Medulla oblongata (tissue), 1 donor: ENCODE results near the gene FOXL1.

Source experiments
- DNase-seq: peaks from one replicate; pipeline ENCODE4 v3.0.0-alpha.2; 2015; ENCODE audit errors: extremely low spot score

The FOXL1 gene

DNA sequence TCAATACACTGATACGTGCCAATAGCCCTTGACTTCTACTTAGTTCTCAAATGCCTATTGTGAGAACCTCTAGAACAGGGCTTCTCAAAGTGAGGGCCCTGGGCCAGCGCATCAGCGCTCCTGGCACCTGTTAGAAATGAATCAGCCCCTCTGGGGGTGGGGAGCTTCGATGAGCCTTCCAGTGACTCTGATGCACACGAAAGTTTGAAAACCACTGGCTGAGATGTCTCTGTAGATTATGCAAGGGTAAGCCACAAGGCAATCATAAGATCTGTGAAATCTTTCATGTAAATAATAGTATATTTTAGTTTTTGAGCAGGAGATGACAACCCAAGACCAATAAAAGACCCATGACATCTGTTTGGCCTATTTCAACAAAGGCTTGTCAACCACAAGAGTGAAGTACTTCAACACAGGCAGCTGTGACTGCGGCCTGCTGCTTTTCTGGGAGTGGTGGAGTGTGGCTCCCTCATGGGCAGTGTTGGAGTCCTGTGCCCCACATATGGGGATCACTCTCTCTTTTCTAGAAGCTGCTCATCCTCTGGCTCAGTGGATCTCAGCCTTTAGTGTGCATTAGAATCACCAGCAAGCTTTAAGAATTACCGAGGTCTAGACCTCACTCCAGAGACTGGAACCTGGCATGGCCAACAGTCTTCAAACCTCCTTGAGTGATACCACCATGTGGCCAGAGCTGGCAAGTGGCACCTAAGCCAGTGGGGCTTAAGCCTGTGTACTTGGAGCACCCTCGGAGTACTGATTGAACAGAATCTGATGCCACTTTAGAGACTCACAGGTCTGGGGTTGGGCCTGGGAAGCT is 29.1 kb upstream of the FOXL1 start:
- DNase-seq = no peak

DNA sequence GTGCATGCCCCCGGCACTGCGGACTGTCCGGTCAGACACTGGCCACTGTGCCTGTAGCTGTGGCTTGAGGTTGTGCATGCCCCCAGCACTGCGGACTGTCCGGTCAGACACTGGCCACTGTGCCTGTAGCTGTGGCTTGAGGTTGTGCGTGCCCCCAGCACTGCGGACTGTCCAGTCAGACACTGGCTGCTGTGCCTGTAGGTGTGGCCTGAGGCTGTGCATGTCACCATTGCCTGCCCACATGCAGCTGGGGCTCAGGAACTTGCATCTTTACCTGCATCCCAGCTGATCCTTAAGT is 28.5 kb upstream of the FOXL1 start:
- no peak for DNase-seq

DNA sequence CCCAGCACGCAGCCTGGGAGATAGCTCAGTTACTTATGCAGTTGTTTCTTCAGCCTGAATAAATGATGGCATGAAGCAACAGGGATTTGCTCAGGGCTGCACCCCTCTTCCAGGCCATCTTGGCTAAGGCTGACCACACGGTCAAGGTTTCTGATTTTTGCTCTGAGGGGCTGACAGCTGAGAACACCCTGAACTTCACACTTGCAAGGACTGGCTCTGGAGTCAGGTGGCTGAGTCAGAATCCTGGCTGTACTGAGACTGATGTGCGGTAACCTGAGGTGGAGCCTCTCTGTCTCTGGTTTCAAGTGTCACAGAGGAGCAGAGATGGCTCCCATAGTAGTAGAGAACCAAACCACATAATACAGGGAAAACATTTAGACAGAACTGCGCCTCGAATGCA is 28.1 kb upstream of the FOXL1 start:
- no peak for DNase-seq

GRCh38 chr16:86553356-86553755 is 25.0 kb upstream of the FOXL1 start:
- DNase-seq = no peak

DNA sequence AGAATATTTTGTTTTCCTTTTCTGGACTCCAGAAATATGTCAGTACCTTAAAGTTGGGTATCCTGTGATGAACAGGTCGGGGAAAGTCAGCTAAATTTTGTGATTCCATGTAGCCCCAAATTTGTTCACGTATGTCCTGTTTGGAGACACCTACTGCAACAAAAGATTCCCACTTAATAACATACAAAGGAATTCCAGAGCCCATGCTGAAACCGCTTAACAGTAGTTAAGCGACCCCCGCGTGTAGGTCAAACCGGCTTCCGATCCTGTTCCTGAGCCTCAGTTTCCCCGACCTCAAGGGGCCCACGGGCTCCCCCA is 23.8 kb upstream of the FOXL1 start:
- DNase-seq = no peak

GRCh38 chr16:86554917-86555703 is 23.2 kb upstream of the FOXL1 start, which contains the start of gene MTHFSD:
Gene MTHFSD (minus strand): TSS chr16:86555235. CDS start chr16:86555184, 51 bp downstream.
- peak; percentile 92 for DNase-seq

DNA sequence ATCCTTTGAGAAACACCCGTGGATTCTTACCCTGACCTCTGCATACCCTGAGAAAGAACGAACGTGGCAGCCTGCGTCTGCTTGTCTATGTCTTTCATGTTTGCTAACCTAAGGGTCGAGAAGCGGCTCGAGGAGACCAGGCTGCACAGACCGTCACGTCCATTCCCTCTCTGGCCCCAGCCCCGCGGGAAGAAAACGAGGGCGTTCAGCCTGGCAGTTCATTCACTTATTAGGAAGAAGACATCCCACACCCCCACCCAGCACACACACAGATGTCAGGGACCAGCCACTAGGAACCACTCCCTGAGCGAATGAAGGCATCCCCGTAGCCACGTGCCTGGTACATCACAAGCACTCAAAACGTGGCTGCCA is 22.7 kb upstream of the FOXL1 start:
- no peak for DNase-seq

GRCh38 chr16:86556576-86556975 is 21.8 kb upstream of the FOXL1 start:
- no peak for DNase-seq

GRCh38 chr16:86557587-86557986 is 20.8 kb upstream of the FOXL1 start:
- no peak for DNase-seq

DNA sequence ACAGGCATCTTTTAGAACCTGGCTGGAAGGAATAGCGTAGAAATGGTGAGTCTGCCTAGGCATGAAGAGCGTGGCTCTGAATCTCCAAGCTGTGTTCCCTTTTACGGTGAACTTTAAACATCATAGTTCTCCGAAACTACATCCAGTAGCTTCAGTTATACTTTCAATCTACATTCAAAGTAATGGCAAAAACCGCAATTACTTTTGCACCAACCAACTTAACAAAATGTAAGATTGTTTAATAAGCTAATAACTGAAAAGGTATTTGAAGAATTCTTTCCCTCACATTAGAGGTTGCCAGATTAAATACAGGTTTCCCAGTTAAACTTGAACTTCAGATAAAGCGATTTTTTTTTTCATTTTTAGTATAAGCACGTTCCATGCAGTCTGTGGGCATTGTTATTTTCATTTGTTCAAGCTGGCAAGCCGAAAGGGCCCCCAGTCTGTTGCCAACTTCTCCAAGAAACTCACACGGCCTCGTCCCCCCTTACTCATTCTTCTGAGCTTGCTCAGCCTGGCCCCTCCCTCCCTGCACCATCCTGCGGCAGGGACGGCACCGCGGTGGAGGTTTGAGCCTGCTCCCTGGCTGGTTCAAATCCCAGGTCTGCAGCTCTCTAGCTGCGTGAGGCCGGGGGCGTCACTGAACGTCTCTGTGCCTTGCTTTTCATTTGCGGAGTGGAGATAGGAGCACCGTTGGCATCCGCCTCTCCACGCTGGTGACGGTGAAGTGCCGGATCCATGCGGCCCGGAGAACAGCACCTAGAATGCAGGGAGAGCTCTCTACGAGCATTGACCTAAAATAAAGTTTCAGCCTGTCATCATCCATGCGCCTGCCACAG is 19.8 kb upstream of the FOXL1 start:
- DNase-seq = no peak

DNA sequence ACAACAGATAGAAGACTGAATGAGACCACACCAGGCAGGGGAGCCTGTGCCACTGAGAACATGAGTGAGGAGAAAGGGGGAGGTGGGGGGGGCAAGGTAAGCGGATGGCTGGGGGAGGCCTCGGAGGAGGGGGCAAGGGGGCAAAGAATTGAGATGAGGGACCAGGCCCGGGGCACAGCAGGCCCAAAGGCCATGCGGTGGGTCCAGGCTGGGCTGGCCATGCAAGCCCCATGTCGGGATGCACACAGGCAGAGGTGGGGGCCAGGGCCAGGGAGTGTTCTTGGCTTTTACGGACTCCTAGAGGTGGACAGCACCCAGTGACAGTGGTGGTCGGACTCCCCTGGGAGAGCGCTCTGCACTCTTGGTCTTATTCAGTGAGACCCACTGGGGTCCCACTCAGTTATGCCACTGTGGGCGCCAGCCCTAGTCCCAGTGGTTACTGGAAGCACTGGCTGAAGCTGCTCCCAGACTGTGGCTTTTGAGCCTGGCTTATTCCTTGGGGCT is 18.5 kb upstream of the FOXL1 start:
- DNase-seq = no peak

GRCh38 chr16:86562356-86562755 is 16.0 kb upstream of the FOXL1 start:
- DNase-seq = no peak

DNA sequence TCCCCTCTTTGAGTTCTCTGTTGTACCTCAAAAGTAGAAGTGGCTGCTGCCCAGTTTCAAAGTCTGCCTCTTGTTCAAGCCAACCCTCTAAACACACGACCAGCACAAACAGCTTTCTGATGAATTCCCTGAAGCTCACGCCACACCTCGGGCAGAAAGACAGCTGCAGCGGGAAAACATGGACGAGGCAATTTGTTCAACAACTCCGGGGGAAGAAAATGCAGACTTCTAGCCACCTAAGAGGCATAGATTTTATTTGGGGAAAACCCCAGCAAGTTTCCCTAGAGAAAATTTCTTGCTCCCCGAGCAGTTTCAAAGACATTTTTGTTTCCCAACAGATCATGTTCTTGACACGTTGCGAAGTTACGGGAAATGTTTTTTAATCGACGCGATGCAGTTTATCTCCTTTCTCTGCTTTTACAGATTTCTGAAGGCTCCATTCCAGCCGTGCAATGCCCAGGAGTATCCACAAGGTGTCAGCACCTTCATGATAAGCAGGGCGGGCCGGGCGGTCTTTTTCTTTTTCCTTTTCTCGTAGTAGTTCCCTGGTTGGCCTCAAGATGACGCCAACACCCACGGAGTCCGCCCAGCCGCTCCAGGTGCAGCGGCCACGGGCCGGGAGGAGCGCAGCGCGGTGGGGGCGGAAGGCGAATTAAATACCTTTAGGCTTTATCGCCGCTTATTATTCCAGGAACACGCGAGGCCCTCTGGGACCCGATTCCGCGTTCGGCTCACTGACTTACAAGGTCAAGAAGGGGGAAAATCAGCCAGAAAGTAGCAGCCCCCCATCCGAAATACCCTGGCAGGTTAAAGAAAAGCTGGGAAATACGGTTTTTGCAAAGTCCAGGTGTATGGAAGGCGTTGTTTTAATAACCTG is 14.6 kb upstream of the FOXL1 start:
- peak; percentile 96 for DNase-seq

- no peak for DNase-seq
Observed at GRCh38 chr16:86565181-86565631, 13.1 kb upstream of the FOXL1 start.

DNA sequence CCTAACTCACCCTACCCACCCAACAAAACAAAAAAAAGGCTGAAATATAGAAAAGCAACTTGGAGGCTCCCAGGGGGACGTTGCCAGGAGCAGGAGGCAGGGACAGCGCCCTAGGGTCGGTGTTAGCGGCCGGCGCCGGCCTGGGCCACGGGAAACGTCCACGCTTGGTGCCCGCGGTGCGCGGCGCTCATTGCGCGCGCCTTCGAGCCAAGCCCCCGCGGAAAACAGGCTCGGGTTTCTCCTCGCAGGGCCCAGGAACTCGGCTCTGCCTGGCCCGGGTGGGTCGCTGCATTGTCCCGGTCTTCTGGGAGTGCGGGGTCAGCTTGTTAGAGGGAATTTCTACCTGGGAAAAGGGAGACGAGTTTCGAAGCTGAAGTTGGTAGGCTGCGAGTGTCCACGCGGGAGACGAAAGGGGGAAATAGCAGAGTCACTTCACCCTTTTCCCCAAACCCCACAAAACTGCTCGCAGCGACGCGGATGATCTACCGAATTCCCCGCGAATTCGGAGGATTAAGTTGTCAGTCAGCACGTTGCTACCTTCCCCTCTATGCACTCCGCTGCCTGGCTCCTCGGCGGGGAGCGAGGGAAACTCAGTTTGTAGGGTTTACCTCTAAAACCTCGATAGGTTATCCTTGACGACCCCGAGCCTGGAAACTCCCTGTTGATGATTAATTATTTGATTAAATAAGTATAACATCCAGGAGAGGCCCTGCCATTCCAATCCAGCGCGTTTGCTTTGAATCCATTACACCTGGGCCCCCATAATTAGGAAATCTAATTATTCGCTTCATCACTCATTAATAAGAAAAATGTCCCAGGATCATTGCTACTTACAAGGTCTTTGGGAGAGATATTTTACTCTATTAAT is 12.5 kb upstream of the FOXL1 start:
- no peak for DNase-seq

DNA sequence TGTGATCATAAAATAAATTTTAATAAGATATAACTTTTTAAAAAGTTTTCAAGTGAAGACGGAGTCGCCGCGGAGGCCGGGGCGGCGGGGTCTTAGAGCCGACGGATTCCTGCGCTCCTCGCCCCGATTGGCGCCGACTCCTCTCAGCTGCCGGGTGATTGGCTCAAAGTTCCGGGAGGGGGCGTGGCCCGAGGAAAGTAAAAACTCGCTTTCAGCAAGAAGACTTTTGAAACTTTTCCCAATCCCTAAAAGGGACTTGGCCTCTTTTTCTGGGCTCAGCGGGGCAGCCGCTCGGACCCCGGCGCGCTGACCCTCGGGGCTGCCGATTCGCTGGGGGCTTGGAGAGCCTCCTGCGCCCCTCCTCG is 11.8 kb upstream of the FOXL1 start, which contains the start of gene FOXC2:
Gene FOXC2, plus strand, starts transcription at position 229 of the 365 bp plus-strand sequence. CDS start 507 bp downstream, outside the sequence.
- DNase-seq = peak; percentile 33

DNA sequence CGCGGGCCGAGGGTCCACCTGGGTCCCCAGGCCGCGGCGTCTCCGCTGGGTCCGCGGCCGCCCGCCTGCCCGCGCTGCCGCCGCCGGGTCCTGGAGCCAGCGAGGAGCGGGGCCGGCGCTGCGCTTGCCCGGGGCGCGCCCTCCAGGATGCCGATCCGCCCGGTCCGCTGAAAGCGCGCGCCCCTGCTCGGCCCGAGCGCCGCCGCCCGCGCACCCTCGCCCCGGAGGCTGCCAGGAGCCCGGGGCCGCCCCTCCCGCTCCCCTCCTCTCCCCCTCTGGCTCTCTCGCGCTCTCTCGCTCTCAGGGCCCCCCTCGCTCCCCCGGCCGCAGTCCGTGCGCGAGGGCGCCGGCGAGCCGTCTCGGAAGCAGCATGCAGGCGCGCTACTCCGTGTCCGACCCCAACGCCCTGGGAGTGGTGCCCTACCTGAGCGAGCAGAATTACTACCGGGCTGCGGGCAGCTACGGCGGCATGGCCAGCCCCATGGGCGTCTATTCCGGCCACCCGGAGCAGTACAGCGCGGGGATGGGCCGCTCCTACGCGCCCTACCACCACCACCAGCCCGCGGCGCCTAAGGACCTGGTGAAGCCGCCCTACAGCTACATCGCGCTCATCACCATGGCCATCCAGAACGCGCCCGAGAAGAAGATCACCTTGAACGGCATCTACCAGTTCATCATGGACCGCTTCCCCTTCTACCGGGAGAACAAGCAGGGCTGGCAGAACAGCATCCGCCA is 11.2 kb upstream of the FOXL1 start:
- no peak for DNase-seq

DNA sequence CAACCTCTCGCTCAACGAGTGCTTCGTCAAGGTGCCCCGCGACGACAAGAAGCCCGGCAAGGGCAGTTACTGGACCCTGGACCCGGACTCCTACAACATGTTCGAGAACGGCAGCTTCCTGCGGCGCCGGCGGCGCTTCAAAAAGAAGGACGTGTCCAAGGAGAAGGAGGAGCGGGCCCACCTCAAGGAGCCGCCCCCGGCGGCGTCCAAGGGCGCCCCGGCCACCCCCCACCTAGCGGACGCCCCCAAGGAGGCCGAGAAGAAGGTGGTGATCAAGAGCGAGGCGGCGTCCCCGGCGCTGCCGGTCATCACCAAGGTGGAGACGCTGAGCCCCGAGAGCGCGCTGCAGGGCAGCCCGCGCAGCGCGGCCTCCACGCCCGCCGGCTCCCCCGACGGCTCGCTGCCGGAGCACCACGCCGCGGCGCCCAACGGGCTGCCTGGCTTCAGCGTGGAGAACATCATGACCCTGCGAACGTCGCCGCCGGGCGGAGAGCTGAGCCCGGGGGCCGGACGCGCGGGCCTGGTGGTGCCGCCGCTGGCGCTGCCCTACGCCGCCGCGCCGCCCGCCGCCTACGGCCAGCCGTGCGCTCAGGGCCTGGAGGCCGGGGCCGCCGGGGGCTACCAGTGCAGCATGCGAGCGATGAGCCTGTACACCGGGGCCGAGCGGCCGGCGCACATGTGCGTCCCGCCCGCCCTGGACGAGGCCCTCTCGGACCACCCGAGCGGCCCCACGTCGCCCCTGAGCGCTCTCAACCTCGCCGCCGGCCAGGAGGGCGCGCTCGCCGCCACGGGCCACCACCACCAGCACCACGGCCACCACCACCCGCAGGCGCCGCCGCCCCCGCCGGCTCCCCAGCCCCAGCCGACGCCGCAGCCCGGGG is 10.4 kb upstream of the FOXL1 start:
- no peak for DNase-seq
